Measurements from ENCODE around the gene SMCO3.

- TF ChIP-seq, protein P1, sequence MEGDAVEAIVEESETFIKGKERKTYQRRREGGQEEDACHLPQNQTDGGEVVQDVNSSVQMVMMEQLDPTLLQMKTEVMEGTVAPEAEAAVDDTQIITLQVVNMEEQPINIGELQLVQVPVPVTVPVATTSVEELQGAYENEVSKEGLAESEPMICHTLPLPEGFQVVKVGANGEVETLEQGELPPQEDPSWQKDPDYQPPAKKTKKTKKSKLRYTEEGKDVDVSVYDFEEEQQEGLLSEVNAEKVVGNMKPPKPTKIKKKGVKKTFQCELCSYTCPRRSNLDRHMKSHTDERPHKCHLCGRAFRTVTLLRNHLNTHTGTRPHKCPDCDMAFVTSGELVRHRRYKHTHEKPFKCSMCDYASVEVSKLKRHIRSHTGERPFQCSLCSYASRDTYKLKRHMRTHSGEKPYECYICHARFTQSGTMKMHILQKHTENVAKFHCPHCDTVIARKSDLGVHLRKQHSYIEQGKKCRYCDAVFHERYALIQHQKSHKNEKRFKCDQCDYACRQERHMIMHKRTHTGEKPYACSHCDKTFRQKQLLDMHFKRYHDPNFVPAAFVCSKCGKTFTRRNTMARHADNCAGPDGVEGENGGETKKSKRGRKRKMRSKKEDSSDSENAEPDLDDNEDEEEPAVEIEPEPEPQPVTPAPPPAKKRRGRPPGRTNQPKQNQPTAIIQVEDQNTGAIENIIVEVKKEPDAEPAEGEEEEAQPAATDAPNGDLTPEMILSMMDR (IDR thresholded peaks at IDR 0.05; ENCODE audit: low read depth, low read length) = no peak
- TF ChIP-seq POLR2A (IDR thresholded peaks at IDR 0.05; ENCODE audit: extremely low read depth, insufficient read length) = no peak
Observed at GRCh38 chr12:14810953-14811483, 3.0 kb downstream of the SMCO3 start.

Data from NB4 (cell line).